NCI-H128 (cell line): ENCODE results near the gene CRYGS.
"Not testable (repeated sequence)": the region's sequence is repeated elsewhere in the genome, so short reads cannot be mapped to it uniquely, and the experiment has no call there.

Experiments
- DNase-seq: peaks from one replicate; lab custom pipeline; 2025; ENCODE audit not compliant: unreplicated experiment; lab: John Stamatoyannopoulos, UW

CRYGS gene

DNA sequence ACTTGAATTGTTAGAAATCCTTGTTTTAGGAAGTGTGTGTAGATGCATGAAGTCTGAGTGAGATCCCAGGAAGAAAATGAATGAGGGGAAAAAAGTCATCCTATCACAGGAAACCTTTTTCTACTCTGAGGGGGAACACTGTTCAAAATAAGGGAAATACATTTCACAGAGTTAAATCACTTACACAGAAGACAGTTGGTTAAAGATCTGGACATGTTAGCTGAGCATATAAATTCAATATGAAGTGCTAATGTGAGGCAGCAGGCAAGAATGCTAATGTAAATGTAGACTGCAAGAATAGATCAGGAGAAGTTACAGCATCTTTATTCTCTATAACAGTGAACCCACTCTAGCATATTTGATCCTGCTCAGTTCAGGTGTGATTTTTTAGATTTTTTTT lies 20.4 kb upstream of the CRYGS start:
- DNase-seq = no peak

DNA sequence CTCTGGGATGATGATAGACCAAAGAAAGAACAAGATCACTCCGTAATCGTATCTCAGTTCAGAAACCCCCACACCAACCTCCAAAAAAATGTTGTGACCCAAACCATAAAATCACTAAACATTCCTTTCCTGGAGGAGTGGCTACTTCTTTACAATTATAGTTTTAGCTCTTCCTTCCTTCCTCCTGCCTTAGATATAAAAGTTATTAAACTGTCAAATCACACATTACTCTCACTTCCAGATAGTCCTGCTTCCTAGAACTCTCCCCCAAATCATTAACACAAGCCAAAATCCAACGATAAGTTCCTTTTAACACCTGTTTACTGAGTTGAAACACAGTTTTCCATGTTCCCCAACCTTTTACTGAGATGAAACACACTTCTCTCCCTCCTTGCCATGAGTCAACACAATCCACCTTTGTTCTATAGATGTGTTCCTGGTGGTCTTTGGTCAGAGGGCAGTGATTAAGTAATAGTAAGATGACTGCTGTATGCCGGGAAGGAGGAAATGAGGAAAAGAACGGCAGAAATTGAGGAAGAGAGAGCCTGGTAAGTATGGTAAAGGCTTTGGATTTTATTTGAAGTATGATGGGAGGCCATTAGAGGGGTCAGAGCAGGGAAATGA lies 8.3 kb upstream of the CRYGS start:
- DNase-seq = no peak

DNA sequence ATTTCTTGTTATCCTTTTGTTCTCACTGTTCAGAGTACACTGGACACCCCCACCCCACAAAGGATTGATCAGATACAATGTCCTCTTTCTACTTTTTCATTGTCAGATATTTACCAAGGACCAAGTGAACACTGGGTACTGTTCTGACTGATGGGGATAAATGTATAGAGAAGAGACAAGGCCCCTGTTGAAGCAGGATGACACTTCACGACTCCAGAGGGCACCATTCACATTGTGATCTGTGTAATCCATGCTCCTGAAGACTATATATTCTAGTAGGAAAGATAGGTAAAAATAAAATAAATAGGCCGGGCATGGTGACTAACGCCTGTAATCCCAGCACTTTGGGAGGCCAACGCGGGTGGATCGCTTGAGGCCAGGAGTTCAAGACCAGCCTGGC lies 7.2 kb upstream of the CRYGS start:
- DNase-seq = no peak

DNA sequence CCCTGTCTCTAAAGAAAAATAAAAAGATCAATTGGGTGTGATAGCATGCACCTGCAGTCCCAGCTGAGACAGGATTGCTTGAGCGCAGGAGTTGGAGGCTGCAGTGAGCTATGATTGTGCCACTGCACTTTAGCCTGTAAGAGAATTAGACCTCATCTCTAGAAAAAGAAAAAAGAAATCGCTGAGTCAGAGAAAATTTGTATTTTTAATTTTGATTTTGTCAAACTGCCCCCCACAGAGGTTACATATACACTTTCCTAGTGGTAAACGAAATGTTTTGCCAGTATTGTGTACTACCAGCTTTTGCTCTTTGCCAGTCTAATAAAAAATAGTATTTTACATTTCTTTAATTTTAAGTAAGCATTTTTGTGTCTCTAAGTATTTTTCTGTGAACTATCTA lies 5.3 kb upstream of the CRYGS start:
- DNase-seq = no peak

DNA sequence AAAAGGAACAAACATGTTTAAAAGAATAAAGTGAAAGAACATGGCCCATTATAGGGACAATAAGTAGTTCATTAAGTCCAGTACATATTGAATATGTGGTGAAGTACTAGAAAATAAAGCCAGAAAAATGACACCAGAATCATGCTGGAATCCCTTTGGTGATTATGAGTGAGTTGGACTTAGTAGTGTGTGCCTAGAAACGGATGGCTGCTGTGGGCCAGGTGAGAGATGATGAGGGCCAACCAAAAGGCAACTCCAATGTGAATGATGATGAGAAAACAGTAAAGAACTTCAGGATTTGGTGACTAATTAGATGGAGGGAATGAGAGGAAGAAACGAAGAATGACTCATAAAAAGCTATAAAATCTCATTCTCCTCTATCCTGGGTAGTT lies 3.3 kb downstream of the CRYGS start:
- no peak for DNase-seq

DNA sequence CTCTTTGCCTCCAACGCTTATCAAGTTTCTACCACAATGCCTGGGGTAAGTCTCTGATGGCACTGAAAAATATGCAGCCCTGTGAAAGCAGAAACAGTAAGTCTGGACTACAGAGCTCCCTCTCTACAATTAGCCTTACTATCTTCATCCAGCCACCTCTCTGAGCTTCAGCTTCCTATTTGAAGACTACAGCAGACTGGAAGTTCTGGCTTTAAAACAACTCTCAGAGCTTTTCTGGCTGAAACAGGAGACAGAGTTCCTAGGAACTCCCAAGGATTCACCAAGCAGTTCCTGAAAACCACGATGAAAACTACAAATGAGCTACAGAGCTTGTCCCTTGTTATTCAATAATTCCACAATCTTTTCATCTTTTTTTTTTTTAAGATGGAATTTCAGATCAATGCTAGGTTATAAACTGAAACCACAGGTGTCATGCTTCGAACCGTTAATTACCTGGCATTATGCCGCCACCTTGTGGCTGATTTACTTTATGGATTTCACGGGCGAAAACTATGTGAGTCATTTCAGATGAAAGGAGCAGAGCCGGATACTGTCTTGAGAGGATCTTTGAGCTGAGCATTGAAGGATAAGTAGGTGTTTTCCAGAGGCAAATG lies 3.9 kb downstream of the CRYGS start:
- DNase-seq = peak; percentile 69

DNA sequence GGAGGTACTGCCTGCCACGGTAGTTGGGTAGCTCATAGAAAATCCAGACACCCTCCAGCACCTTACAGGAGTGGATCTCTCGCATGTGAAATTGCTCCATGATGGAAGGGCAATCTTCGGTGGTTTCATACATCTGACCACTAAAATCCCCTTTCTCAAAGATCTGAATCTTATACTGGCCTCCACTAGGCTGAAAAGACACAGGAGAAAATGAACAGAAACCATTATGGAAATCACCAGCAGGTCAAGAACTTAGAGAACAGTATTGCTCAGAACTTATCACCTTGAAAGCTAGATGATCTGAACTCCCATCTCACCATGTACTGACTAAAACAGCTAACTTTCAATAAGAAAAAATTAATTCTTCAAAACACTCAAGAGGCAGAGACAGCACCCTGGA lies 5.4 kb downstream of the CRYGS start:
- no peak for DNase-seq

DNA sequence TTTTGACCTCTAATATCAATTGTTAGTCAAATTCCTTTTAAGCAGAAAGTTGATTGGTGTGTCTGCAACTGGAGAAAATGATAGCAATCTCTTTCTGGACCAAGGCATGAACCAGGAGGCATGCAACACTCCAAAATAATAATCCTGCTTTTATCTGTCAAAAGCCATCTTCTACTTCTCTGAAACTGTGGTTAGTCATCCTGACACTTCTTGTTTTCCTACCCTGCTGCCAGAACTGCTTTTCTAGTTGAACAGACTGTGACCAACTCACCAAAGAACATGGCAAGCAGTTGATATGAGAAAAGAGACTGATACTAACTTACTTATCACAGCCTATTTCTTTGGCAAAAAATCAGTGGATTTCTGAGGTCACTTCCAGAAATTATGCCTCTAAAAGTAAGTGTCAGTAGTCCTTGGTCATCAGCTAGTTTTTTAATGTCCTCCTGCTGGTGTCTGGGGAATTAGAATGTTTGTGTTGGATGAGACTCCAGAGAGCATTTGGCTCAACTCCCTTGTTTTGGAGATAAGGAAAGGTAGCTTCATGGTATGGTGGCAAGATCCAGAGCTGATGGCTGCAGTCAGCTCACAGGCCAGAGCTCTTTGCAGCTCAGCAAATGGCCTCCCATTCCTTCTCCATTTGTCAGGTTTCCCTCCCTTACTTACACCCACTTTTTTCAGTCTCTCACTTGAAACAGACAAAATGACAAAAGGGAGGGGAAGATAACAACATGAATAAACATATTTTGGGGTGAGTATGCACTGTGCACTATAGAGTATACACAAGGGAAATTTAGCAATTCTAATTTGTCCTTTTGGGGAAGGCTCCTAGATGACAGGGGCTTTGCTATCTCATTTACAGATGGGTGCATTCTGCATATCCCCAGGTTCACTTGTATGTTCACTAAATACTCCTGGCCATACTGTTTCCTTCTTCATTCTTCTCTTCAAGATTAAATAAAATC lies 7.0 kb downstream of the CRYGS start:
- DNase-seq = no peak

DNA sequence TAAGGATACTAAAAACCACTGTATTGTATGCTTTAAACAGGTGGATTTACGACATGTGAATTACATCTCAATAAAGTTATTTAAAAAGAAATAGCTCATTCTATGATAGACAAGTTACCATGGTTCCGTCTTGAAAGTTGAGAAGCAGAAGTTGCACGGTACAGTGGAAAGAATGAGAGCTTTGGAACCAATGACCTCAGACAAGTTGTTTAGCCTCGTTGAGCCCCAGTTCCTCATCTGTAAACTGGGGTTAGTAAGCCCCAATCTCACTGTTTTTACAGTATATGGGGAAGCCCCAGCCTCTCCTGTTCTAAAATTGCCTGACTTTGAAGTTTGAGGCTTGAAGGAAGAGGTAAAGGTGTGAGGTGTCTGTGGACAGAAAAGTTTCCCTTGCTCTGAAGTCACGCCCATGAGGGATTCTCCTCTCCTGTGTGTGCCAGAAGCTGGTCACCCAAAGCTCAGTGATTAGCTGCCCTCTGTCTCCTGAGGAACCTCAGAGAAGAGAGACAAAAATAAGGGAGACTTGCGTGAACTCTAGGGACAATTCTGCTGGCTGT lies 10.0 kb downstream of the CRYGS start:
- DNase-seq = no peak

DNA sequence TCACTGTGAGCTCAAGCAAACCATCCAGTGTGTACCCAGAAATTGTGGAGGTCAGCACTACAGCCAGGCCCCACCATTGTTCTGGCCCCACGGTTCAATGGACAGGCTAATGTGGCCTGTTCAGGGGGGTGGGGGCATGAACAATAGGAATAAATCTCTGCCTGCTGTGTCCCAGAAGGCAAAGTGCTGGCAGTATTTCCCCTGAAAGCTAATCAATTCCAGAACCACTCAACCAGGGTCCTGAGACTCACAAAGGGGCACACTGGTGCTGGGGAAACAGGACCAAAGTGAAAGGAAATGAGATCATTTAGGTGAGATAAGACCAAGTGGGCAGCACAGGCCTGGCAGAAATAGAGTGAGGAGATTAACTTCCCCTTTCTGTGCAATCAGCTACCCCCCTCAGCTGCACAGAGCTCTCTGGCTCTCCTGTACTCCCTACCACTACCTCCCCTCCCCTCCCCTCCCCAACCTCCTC lies 11.5 kb downstream of the CRYGS start:
- DNase-seq = no peak

DNA sequence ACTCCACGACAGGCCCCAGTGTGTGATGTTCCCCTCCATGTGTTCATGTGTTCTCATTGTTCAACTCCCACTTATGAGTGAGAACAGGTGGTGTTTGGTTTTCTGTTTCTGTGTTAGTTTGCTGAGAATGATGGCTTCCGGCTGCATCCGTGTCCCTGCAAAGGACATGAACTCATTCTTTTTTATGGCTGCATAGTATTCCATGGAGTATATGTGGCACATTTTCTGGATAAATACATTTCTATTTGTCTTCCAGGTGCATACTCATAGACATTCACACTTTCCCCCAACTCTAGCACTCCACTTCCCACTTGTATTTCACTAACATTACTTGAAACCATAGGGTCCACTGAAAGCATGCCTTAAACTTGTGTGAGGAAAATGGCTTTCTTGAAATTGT lies 12.5 kb downstream of the CRYGS start:
- not testable (repeated sequence) for DNase-seq

DNA sequence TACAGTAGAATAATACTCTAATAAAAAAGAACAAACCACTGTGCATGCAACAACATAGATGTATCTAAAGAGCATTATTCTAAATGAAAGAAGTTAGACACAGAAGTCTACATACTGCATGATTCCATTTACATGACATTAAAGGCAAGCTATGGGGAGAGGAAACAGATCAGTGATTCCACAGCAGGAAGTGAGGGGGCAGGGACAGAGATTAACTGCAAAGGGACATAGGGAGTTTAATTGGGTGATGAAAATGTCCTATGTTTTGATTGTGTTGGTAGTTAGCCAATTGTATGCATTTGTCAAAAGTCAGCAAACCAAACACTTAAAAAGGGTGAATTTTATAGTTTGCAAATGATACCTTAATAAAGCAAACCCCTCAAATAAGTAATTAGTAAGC lies 13.8 kb downstream of the CRYGS start:
- no peak for DNase-seq

DNA sequence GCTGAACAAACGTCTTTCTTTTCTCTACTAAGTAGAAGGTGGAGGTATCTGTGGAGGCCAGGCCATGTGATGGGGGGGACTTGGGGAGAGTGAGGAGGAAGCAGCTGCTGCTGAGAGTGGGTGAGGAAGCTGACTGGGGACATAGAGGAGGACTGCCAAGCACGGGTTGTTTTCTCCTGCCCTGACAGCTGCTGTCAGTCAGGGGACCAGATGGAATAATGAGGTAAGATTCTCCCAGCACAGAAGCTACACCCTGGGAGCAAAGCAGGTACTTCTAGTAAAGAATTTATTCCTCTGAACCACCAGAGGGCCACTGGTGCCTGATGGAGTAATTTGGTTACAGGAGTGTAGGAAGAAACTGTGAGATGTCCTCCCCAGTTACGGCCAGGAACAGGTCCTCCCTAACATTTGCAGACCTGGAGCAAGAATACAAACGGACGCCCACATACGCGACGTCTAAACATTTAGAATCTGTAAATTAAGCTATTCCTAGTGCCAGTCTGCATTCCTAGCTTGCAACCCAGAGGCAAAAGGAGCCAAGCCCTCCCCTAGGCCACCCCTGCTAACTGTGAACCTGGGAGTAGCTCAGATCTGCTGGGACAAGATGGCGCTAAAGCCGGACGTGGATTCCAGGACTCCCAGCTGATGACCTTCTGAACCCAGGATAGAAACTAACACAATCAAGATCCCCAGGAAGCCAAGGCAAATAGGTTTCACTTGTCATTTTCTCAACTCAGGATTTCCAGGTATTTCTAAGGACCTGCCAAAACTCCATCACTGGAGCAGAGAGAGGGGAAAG lies 14.8 kb downstream of the CRYGS start:
- no peak for DNase-seq

DNA sequence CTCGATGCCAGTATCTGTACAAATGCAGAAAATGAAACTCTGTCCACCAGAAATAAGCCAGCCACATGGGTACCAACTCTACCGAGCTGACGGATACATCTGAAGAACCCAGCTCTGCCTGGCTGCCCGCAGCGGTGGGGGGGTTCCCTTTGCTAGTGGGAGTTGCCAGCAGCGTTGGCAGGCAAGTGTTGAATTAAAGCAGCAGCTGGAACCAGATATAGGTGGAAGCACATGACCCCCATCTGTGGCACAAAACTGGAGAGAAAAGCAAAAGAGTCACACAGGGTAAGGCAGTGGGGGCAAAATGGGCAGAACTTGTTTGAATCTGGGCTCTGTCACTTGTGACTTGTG lies 17.9 kb downstream of the CRYGS start:
- DNase-seq = no peak

DNA sequence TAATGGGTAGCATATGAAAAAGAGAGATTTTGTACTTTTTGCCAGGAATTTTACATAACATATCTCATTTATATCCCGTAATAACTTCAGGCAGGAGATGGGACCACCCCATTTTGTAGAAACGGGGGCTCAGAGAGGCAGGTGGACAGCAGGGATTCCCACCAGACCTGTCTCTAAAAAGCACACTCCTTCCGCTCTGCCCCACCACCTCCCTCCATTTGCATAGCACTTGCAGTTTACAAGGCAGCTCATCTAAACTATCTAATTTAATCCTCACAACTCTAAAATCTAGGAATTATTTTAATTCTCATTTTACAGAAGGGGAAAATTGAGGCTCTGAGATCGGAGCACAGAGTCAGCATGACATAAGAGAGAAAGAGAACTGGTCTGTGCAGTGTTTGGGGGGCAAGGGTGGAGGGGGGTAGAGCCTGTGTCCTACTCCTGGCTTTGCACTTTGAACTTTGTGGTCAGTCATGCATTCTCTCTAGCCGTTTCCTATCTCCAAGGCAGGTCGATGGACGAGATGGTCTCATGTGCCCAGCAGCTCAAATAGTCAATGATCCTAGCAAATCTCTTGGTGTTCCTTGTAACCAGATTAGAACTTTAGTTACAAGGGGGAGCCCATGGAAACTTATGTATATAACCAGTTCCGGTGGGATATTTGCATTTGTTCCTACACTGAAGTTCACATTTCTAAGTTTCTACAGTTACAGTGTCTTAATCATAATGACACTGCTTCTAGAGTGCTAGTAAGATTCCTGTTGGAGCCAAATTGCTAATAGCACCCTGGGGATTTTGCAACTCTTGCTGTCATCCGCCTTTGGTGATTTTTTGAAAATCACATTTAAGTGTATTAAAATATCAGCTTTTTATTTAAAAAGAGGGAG lies 18.6 kb downstream of the CRYGS start:
- no peak for DNase-seq

DNA sequence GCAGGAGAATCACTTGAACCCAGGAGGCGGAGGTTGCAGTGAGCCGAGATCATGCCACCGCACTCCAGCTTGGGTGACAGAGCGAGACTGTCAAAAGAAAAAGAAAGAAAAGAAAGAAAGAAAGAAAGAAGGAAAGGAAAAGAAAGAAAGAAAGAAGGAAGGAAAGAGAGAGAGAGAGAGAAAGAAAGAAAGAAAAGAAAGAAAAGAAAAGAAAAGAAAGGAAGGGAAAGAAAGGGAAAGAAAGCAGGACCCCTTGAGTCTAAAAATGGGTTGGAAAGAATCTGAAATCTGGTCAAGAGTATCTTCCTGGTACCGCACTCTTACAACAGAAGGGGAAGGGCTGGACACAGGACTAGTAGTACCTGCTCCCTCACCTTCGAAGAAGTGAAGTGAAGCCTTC lies 19.6 kb downstream of the CRYGS start:
- DNase-seq = no peak

DNA sequence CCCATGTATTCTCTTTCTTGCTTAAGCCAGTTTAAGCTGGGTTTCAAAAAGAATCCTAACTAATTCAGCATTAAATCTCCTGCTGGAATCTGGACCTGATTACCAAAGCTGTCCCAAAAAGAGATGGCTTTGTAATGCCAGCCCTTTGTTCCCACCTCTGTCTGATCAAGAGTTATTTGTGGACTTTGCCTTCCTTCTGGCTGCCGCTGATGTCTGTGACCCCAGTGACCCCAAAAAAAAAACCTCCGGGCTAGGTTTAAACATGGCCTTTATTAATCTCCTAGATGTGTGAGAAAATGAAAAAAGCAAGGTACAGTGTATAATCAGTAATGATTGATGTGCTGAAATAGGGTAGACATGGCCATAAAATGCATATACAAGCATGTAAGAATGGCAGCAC lies 20.7 kb downstream of the CRYGS start:
- DNase-seq = no peak

DNA sequence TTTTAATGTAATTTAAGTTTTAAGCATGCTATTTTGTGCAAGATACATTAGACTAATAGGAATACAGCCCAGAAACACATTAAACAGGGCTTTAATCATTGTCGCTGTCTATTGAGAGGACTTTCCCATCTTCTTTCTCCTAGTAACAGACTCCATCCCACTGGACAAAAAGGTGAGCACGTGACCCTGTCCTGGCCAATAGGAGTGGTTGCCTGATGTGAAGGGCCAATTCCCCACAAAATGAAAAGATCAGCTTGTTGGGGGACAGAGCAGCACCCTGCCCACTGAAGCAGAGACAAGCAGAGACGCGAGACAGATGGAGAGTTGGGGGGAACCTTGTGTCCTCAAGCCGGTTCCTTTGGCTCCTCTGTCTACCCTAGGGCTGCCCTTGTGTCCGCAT lies 21.2 kb downstream of the CRYGS start:
- DNase-seq = no peak

DNA sequence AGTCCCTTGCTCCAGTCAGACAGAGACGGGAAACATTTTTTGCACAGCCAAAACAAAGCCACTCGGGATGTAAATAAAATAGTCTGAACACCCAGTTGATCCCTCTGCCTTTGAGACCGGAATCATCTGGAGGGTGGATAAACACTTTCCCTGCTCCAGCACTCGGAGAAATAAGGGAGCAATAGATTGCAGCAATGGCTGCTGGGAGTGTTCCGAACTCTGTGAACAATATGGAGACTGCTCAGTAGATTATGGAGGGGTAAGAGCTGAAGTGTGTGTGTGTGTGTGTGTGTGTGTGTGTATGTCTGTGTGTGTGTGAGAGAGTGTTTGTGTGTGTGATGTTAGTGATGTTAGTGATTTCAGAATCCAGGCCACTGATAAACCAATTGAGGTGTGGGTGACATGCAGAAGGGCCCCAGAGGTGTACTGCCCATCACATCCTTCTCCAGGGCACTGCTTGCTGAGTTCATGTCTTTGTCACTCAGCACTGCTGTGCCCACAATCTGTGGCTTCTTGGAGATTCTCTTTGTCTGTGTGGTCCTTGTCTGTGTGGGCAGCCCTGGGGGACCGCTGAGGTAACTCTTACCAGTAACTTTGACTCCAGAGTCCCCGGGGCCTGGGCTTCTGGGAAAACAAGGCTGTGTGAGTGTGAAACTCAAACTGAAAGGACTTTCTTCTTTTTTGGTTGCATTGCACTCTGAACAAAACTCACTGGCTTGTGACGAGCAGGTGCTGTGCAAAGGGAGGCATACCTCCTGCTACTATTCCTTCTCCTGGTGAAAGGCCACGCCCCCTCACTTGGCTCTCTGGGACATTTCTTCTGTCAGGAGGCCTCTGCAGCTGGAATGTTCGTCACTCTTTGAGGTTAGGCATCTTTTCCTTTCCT lies 23.0 kb downstream of the CRYGS start:
- no peak for DNase-seq
